Body of pancreas (tissue), 4 donors: ENCODE measurements around the gene MGP. TPM values are rescaled to one million over a fixed set of nuclear protein-coding genes. Genes with fewer than 3 reads are reported as not detected.

Experiments used
- ATAC-seq: fragments of 150-250 bp; one replicate; pipeline ENCODE4 v1.9.1; 2016
- DNase-seq, 4 donors: peaks; one replicate each; pipeline ENCODE4 v3.0.0-alpha.2; 2019
- H3K27ac ChIP-seq, 4 donors: fragments of 200-600 bp; sonication (generic); 1 replicate in 3 of 4; 2 replicates in 1 of 4; pipeline versions ENCODE4 v1.5.1 to v1.6.1; 2016 to 2019; ENCODE audit warnings: mild to moderate bottlenecking in 1 of 4, mixed read lengths in 1 of 4, moderate library complexity in 1 of 4
- H3K27me3 ChIP-seq, 2 donors: fragments of 200-600 bp; sonication (generic); one replicate each; pipeline ENCODE4 v1.6.0; 2016; ENCODE audit warnings: mild to moderate bottlenecking in 1 of 2
- H3K36me3 ChIP-seq, 2 donors: fragments of 200-600 bp; sonication (generic); replicated peaks in 1 of 2; 2 replicates each; pipeline ENCODE4 v1.5.1; 2016; ENCODE audit warnings: low read depth in 2 of 2; ENCODE audit not compliant: insufficient read depth in 1 of 2
- H3K4me1 ChIP-seq: fragments of 200-600 bp; sonication (generic); one replicate; pipeline ENCODE4 v1.6.0; 2016
- H3K4me3 ChIP-seq, 2 donors: fragments of 200-600 bp; sonication (generic); 1 replicate in 1 of 2; 2 replicates in 1 of 2; pipeline ENCODE4 v1.5.1; 2016 to 2019
- H3K9me3 ChIP-seq, 3 donors: fragments of 200-600 bp; sonication (generic); 1 replicate in 2 of 3; 2 replicates in 1 of 3; pipeline ENCODE4 v1.5.1; 2016
- POLR2A ChIP-seq, 3 donors: fragments of 450-650 bp; IDR thresholded peaks; one replicate each; pipeline ENCODE4 v1.6.1; 2016; ENCODE audit warnings: antibody characterized with exemption in 3 of 3, mild to moderate bottlenecking in 2 of 3
- WGBS, 2 donors: methylation state at CpG; one replicate each; pipeline ENCODE4 v1.1.5; 2017; 5-methylcytosine and 5-hydroxymethylcytosine counted together
- intact Hi-C: fragments of 100-400 bp; cut with DNase I; formaldehyde crosslinking; loops from one replicate; pipeline ENCODE4 v1.15.1; 2023
- total RNA-seq, 2 donors: library from RNA; depleted of rRNA; stranded (reverse); fragments of >200 nt; gene quantifications; one replicate each; pipeline ENCODE4 v1.1.0, GENCODE V29; 2016
- TF ChIP-seq, protein P1 (sequence below), 7 experiments: fragments of 450-650 bp in 4 of 7; fragments of 200-600 bp in 3 of 7; sonication (generic) in 3 of 7; IDR thresholded peaks; one replicate each; pipeline ENCODE4 v1.5.1; 2016 to 2019; ENCODE audit warnings: antibody characterized with exemption in 7 of 7

Gene MGP
- total RNA-seq, 2 donors from 2014 or later, result 162 to 228 TPM

DNA sequence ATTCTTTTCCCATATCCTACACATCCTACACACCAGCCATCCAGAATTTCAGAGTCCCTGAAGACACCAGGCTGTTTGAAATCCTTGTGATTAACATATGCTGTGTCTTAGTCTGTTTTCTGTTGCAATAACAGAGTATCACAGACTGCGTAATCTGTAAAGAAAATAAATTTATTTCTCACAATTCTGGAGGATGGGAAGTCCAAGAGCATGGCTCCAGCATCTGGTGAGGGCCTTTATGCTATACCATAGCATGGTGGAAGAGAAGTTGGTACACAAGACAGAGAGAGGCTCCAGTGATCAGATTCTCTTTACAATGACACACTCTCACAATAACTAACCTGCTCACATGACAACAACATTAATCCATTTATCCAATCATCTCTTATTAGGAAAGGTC is 46.4 kb downstream of the MGP start:
- TF ChIP-seq, protein P1, sequence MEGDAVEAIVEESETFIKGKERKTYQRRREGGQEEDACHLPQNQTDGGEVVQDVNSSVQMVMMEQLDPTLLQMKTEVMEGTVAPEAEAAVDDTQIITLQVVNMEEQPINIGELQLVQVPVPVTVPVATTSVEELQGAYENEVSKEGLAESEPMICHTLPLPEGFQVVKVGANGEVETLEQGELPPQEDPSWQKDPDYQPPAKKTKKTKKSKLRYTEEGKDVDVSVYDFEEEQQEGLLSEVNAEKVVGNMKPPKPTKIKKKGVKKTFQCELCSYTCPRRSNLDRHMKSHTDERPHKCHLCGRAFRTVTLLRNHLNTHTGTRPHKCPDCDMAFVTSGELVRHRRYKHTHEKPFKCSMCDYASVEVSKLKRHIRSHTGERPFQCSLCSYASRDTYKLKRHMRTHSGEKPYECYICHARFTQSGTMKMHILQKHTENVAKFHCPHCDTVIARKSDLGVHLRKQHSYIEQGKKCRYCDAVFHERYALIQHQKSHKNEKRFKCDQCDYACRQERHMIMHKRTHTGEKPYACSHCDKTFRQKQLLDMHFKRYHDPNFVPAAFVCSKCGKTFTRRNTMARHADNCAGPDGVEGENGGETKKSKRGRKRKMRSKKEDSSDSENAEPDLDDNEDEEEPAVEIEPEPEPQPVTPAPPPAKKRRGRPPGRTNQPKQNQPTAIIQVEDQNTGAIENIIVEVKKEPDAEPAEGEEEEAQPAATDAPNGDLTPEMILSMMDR (IDR thresholded peaks at IDR 0.05), result no peak
- TF ChIP-seq POLR2A (IDR thresholded peaks at IDR 0.05), result no peak
- Histone ChIP-seq H3K27ac (no peak overlapping the region), H3K4me1 (peaks cover 38% of the 10 kb centered on the region), H3K4me3 (no peak overlapping the region), H3K36me3 (no peaks in the 10 kb centered on the region), H3K9me3 (no peaks in the 10 kb centered on the region), H3K27me3 (no peaks in the 10 kb centered on the region)
- no peak for DNase-seq
- 89 to 100% methylated on average over 1 of the region's 1 CpG for WGBS, 2 donors
- no peak for ATAC-seq
- intact Hi-C loops, result no loop called here

DNA sequence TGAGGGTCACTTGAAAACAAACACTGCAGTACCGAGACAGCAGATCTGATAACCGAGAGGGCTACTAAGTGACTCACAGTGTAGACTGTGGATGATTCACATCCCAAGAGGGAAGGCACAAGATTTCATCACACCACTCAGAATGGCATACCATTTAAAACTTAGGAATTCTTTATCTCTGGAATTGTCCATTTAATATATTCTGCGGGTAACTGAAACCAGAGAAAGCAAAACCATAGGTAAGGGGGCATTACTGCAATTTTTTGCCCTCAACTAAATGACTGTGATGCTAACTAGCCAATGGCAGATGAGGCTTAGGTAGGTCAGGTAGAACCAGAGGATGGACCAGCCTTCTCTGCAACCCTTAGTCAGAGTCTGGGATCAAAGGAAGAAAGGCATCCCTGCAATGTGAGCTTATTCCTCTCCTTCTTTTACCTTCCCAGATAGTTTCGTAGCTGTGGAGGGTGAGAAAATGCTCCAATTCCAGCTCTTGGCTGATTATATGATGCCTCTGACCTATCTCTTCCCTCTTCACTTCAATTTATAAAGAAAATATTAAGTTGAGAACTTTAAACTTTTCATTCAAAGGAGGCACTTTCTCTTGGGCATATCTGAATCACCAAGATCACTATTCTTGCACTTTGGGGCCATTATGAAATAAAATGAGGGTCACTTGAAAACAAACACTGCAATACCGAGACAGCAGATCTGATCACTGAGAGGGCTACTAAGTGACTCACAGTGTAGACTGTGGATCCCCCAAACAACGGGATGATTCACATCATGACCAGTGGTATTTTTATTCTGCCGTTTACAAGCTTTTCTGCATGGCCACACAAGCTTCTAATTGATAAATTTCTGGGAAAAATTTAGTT is 49.1 kb downstream of the MGP start:
- DNase-seq (no peak), ATAC-seq (peak; percentile 69)
- H3K4me1 ChIP-seq, result peaks cover 16% of the 10 kb centered on the region
- no peaks in the 10 kb centered on the region for H3K9me3 ChIP-seq
- WGBS, 2 donors, result 62 to 73% methylated on average over 7 of the region's 7 CpGs
- TF ChIP-seq POLR2A (IDR thresholded peaks at IDR 0.05), result no peak
- TF ChIP-seq, protein P1 (IDR thresholded peaks at IDR 0.05), result no peak
- H3K27me3 ChIP-seq, result no peaks in the 10 kb centered on the region
- no peak overlapping the region for H3K4me3 ChIP-seq
- H3K36me3 ChIP-seq, result no peaks in the 10 kb centered on the region
- H3K27ac ChIP-seq, result no peak overlapping the region
- intact Hi-C loops, result no loop called here

DNA sequence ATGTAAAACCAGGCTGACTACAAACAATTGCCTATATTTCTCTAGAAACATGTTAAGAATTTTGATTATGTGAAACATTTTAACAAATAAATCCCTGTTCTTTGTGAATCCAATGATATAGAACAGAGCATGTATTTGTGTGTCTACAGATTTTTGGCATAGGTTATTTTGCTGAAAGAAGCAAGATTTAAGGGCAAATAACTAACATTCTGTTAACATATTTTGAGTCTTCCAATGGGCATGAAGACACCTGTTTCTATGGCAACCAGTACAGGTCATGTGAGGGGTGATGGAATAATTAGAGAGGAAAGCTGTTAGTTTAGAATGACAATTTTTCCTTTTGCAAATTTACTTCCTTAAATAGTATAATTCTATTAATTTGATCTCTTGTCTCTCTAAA is 51.1 kb downstream of the MGP start:
- no peaks in the 10 kb centered on the region for H3K9me3 ChIP-seq
- no peak overlapping the region for H3K4me3 ChIP-seq
- TF ChIP-seq POLR2A (IDR thresholded peaks at IDR 0.05), result no peak
- TF ChIP-seq, protein P1 (IDR thresholded peaks at IDR 0.05), result no peak
- DNase-seq (no peak), ATAC-seq (no peak)
- intact Hi-C loops, result no loop called here
- H3K27ac ChIP-seq, result no peak overlapping the region
- no peaks in the 10 kb centered on the region for H3K27me3 ChIP-seq
- no peaks in the 10 kb centered on the region for H3K36me3 ChIP-seq
- H3K4me1 ChIP-seq, result no peaks in the 10 kb centered on the region

DNA sequence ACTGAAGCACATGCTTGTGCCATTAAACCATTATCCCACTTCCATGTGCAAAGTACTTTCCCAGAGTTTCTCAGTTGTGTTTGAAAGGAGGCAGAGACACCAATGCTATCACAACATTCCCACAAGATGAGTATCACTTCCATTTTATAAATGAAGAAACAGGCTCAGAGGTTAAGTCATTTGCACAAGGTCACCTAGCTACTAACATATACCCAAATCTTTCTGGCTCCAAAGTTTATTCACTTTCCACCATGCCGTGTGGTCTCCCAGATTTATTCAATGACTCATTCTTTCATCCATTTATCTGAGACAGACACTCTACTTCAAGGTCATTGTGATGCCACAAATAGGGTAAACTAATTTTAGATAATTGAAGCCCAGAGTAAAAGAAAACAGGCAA is 51.7 kb downstream of the MGP start:
- TF ChIP-seq, protein P1 (IDR thresholded peaks at IDR 0.05), result no peak
- no peak for TF ChIP-seq POLR2A (IDR thresholded peaks at IDR 0.05)
- DNase-seq (no peak), ATAC-seq (peak; percentile 21)
- H3K27me3 ChIP-seq, result no peaks in the 10 kb centered on the region
- no peaks in the 10 kb centered on the region for H3K36me3 ChIP-seq
- WGBS, 2 donors, result 12 to 18% methylated on average over 1 of the region's 1 CpG
- intact Hi-C loops, result no loop called here
- no peak overlapping the region for H3K27ac ChIP-seq
- H3K4me3 ChIP-seq, result no peak overlapping the region
- H3K4me1 ChIP-seq, result no peaks in the 10 kb centered on the region
- no peaks in the 10 kb centered on the region for H3K9me3 ChIP-seq

DNA sequence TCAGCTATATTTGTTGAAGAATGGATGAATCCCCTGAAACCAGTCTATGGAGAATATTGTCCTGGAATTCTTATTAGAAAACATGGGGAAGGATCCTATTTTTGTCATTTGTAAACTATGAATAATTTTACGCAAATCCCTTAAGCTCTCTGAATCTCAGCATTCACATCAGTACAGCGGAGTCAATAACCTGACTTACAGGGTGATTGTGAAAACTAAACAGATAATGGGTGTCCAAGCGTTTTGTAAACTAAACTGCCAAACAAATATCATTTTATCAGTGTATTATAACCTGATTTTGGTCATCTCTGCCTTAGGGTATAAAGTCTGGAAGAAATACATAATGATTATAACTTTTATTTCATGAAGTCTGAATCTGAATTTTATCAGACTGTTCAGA is 52.3 kb downstream of the MGP start:
- ATAC-seq, result no peak
- no peak for DNase-seq
- no peaks in the 10 kb centered on the region for H3K36me3 ChIP-seq
- H3K27me3 ChIP-seq, result no peaks in the 10 kb centered on the region
- H3K9me3 ChIP-seq, result no peaks in the 10 kb centered on the region
- no peak overlapping the region for H3K4me3 ChIP-seq
- 75 to 78% methylated on average over 3 of the region's 3 CpGs for WGBS, 2 donors
- no peak overlapping the region for H3K27ac ChIP-seq
- H3K4me1 ChIP-seq, result no peaks in the 10 kb centered on the region
- TF ChIP-seq, protein P1 (IDR thresholded peaks at IDR 0.05), result no peak
- no peak for TF ChIP-seq POLR2A (IDR thresholded peaks at IDR 0.05)
- intact Hi-C loops, result no loop called here
